ENCODE measurements around the gene LPP.

DNA sequence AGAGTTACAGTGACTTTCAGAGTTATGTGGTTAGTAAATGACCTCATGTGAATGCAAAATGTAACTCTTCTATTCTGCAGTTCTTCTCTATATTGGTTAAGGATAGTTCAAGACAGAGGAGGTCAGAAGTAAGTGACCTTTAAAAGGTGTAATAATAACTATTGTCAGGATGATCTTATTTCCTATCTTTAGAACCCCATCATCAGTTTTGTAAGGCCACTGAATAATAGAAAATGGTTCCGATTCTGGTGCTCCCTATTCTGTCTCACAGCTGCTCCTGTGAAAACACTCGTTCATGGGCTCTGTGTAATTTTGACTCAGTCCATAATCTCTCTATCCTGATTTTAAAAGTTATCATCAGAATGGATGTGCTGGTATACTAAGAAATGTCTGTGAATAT is 463.3 kb downstream of the LPP start:
- TF ChIP-seq, protein P1, sequence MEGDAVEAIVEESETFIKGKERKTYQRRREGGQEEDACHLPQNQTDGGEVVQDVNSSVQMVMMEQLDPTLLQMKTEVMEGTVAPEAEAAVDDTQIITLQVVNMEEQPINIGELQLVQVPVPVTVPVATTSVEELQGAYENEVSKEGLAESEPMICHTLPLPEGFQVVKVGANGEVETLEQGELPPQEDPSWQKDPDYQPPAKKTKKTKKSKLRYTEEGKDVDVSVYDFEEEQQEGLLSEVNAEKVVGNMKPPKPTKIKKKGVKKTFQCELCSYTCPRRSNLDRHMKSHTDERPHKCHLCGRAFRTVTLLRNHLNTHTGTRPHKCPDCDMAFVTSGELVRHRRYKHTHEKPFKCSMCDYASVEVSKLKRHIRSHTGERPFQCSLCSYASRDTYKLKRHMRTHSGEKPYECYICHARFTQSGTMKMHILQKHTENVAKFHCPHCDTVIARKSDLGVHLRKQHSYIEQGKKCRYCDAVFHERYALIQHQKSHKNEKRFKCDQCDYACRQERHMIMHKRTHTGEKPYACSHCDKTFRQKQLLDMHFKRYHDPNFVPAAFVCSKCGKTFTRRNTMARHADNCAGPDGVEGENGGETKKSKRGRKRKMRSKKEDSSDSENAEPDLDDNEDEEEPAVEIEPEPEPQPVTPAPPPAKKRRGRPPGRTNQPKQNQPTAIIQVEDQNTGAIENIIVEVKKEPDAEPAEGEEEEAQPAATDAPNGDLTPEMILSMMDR (IDR thresholded peaks at IDR 0.05; ENCODE audit: insufficient read depth, low read depth, low read length), result no peak
- TF ChIP-seq EZH2 (IDR thresholded peaks at IDR 0.05; ENCODE audit: insufficient read depth, low read length), result no peak
